ENCODE data around the gene RPS6KB2.

GRCh38 chr11:67389477-67389876 lies 38.8 kb upstream of the RPS6KB2 start:
- TF ChIP-seq CTCF (IDR thresholded peaks at IDR 0.05; ENCODE audit: poor library complexity, severe bottlenecking) (peak; percentile 55), EP300 (conservative IDR thresholded peaks at IDR 0.05; ENCODE audit: poor library complexity, severe bottlenecking) (no peak), REST (IDR thresholded peaks at IDR 0.05; ENCODE audit: borderline replicate concordance) (no peak), TAF1 (IDR thresholded peaks at IDR 0.05; ENCODE audit: low read depth) (no peak), POLR2AphosphoS5 (IDR thresholded peaks at IDR 0.05) (no peak), MXI1 (conservative IDR thresholded peaks at IDR 0.05; ENCODE audit: poor library complexity, severe bottlenecking) (no peak)
